Astrocyte (in vitro differentiated cells and primary cell): Measurements from ENCODE around the gene LDLRAD4.

Source experiments
- CTCF ChIP-seq: IDR thresholded peaks from 2 replicates; pipeline ENCODE4 v1.5.1; 2011; ENCODE audit warnings: low read depth, mild to moderate bottlenecking, inconsistent platforms, low read length, moderate library complexity; ENCODE audit not compliant: insufficient read depth
- EZH2 ChIP-seq: IDR thresholded peaks from 2 replicates; pipeline ENCODE4 v1.6.1; 2012; ENCODE audit warnings: mild to moderate bottlenecking, low read length, inconsistent platforms; ENCODE audit not compliant: insufficient read depth

GRCh38 chr18:13573750-13574149 lies 355.2 kb downstream of the LDLRAD4 start:
- no peak for TF ChIP-seq CTCF
- no peak for TF ChIP-seq EZH2
